AG04449 (cell line): ENCODE data around the gene DAG1.

Source experiments
- CTCF ChIA-PET: fragments of 350-600 bp; formaldehyde crosslinking; extraction: SDS; loops from one replicate; lab custom pipeline; 2021; ENCODE audit warnings: antibody characterized with exemption; lab: Yijun Ruan, JAX
- POLR2A ChIA-PET: fragments of 400-600, 350-600 bp; formaldehyde crosslinking; extraction: SDS; loops from one replicate; lab custom pipeline; 2020; ENCODE audit warnings: antibody characterized with exemption, inconsistent platforms; lab: Yijun Ruan, JAX
- DNase-seq: peaks from one replicate; pipeline ENCODE4 v3.0.0-alpha.2; 2010; ENCODE audit warnings: low read depth, low spot score
- H3K4me3 ChIP-seq: 2 replicates; pipeline ENCODE4 v1.5.1; 2011; ENCODE audit warnings: low read depth, mild to moderate bottlenecking, control low read depth, low read length
- CTCF ChIP-seq: IDR thresholded peaks from one replicate; pipeline ENCODE4 v1.5.1; 2011; ENCODE audit warnings: mild to moderate bottlenecking, moderate library complexity, low read length, control low read depth, inconsistent platforms; ENCODE audit not compliant: insufficient read depth; ENCODE audit errors: missing control alignments

DAG1 gene

GRCh38 chr3:49523756-49524747, 54.0 kb downstream of the DAG1 start:
- POLR2A ChIA-PET: no interaction called here
- DNase-seq: no peak
- TF ChIP-seq CTCF: no peak
- no peak overlapping the region for H3K4me3 ChIP-seq
- CTCF ChIA-PET: interaction anchor here (0.9 to 14.7 kb wide), 2 partner anchors 14 to 148 kb away, joined by 3 to 161 read pairs; no protein-coding TSS in a partner anchor

- no peak for DNase-seq
- ChIA-PET POLR2A (no interaction called here), CTCF (interaction anchor here (3.0 to 14.7 kb wide), 2 partner anchors 8 to 142 kb away, joined by 14 to 161 read pairs; no protein-coding TSS in a partner anchor)
- no peak overlapping the region for H3K4me3 ChIP-seq
- no peak for TF ChIP-seq CTCF
These were observed 59.5 kb downstream of the DAG1 start for GRCh38 chr3:49529567-49529966.

GRCh38 chr3:49530231-49530630, 60.2 kb downstream of the DAG1 start:
- ChIA-PET CTCF (interaction anchor here (1.0 to 14.7 kb wide), 3 partner anchors 8 to 141 kb away, joined by 3 to 161 read pairs (median 14); no protein-coding TSS in a partner anchor), POLR2A (no interaction called here)
- no peak for DNase-seq
- no peak for TF ChIP-seq CTCF
- H3K4me3 ChIP-seq: no peak overlapping the region

GRCh38 chr3:49530701-49531100, 60.6 kb downstream of the DAG1 start:
- POLR2A ChIA-PET: no interaction called here
- no peak for TF ChIP-seq CTCF
- no peak overlapping the region for H3K4me3 ChIP-seq
- DNase-seq: no peak
- CTCF ChIA-PET: interaction anchor here (1.0 to 14.7 kb wide), 3 partner anchors 7 to 141 kb away, joined by 3 to 161 read pairs (median 14); no protein-coding TSS in a partner anchor

- H3K4me3 ChIP-seq: no peak overlapping the region
These were observed 61.2 kb downstream of the DAG1 start for GRCh38 chr3:49531218-49531617.

More at GRCh38 chr3:49531218-49531617, 61.2 kb downstream of the DAG1 start:
- ChIA-PET POLR2A (no interaction called here), CTCF (interaction anchor here (1.0 to 14.7 kb wide), 3 partner anchors 7 to 140 kb away, joined by 3 to 161 read pairs (median 14); no protein-coding TSS in a partner anchor)
- TF ChIP-seq CTCF: no peak
- DNase-seq: no peak
